ENCODE measurements around the gene F8.

F8 gene

GRCh38 chrX:155022585-155022984, at the start of gene F8:
F8 (minus strand) TSS chrX:155022723; CDS start chrX:155022552, 171 bp downstream.
- DNase-seq = peak; percentile 24

GRCh38 chrX:155071694-155072280, 49.3 kb upstream of the F8 start:
- peak; percentile 31 for DNase-seq

GRCh38 chrX:155070975-155071693, 48.6 kb upstream of the F8 start, which contains the start of the genes BRCC3, CMC4 and MTCP1:
BRCC3 (plus strand) TSS chrX:155071508; CDS start chrX:155071528, 20 bp downstream.
CMC4 (minus strand) TSS chrX:155071136; CDS start chrX:155064023, 7,113 bp downstream.
MTCP1 (minus strand) TSS chrX:155071136; CDS start chrX:155066010, 5,126 bp downstream.
- peak; percentile 87 for DNase-seq

GRCh38 chrX:155070663-155070974, 48.1 kb upstream of the F8 start:
- DNase-seq = no peak

- DNase-seq = no peak
These were observed 47.5 kb upstream of the F8 start for GRCh38 chrX:155070038-155070437.

GRCh38 chrX:155069414-155069813, 46.9 kb upstream of the F8 start:
- DNase-seq = no peak

- DNase-seq = no peak
These were observed 45.6 kb upstream of the F8 start for GRCh38 chrX:155068165-155068564.

- no peak for DNase-seq
These were observed 42.7 kb upstream of the F8 start for GRCh38 chrX:155065035-155065734.

GRCh38 chrX:155061760-155062159, 39.2 kb upstream of the F8 start:
- no peak for DNase-seq

GRCh38 chrX:155056877-155057792, 34.6 kb upstream of the F8 start:
- DNase-seq = peak; percentile 68

GRCh38 chrX:155056471-155056870, 33.9 kb upstream of the F8 start:
- no peak for DNase-seq

GRCh38 chrX:155055494-155055893, 33.0 kb upstream of the F8 start:
- DNase-seq = no peak

GRCh38 chrX:155054255-155054654, 31.7 kb upstream of the F8 start:
- no peak for DNase-seq

- DNase-seq = no peak
These were observed 31.1 kb upstream of the F8 start for GRCh38 chrX:155053656-155054055.

- DNase-seq = no peak
These were observed 30.4 kb upstream of the F8 start for GRCh38 chrX:155052738-155053498.

GRCh38 chrX:155048977-155049619, 26.6 kb upstream of the F8 start:
- peak; percentile 72 for DNase-seq

- no peak for DNase-seq
These were observed 24.4 kb upstream of the F8 start for GRCh38 chrX:155046811-155047528.

GRCh38 chrX:155046129-155046810, 23.7 kb upstream of the F8 start:
- no peak for DNase-seq

GRCh38 chrX:155035688-155036087, 13.2 kb upstream of the F8 start:
- no peak for DNase-seq

- peak; percentile 15 for DNase-seq
These were observed 9.1 kb upstream of the F8 start for GRCh38 chrX:155031657-155032056.
